ENCODE data around the gene ENTPD3. TPM values are rescaled to one million over a fixed set of nuclear protein-coding genes. Genes with fewer than 3 reads are reported as not detected.

ENTPD3 gene
- total and polyA plus RNA-seq, 2 of the 13 experiments (the other 11 are each of a cell fraction or from before 2014, with no cell fraction given) = 0.07 TPM; not detected in 1

GRCh38 chr3:40452876-40453730, 66.1 kb downstream of the ENTPD3 start (continued):
- TF ChIP-seq IRX3 (CRISPR knock-in tag; IDR thresholded peaks at IDR 0.05; ENCODE audit: borderline replicate concordance, low read depth) (no peak), CBX2 (IDR thresholded peaks at IDR 0.05; ENCODE audit: low read depth, low read length) (no peak), CBX2 (CRISPR knock-in tag; IDR thresholded peaks at IDR 0.05; ENCODE audit: low read depth) (no peak), TGIF2 (CRISPR knock-in tag; IDR thresholded peaks at IDR 0.05) (peak; percentile 84; the same call in 1 of the 2 replicates), TBX2 (CRISPR knock-in tag; IDR thresholded peaks at IDR 0.05; ENCODE audit: borderline replicate concordance) (peak; percentile 39; the same call in 1 of the 2 replicates), NFE2L2 (IDR thresholded peaks at IDR 0.05; ENCODE audit: low read length) (no peak), ZNF737 (CRISPR knock-in tag; IDR thresholded peaks at IDR 0.05; ENCODE audit: borderline replicate concordance) (no peak), XRCC5 (optimal IDR thresholded peaks at IDR 0.05; ENCODE audit: low read length) (peak; percentile 76), EED (CRISPR knock-in tag; IDR thresholded peaks at IDR 0.05) (no peak), ZNF564 (CRISPR knock-in tag; IDR thresholded peaks at IDR 0.05) (0 out of 2 replicates have a peak, but pooled peaks have one; percentile 22), NR2F2 (IDR thresholded peaks at IDR 0.05; ENCODE audit: borderline replicate concordance, low read depth) (no peak), ZC3H4 (CRISPR knock-in tag; IDR thresholded peaks at IDR 0.05; ENCODE audit: borderline replicate concordance) (no peak), PREB (CRISPR knock-in tag; IDR thresholded peaks at IDR 0.05) (no peak), CTCF (CRISPR knock-in tag; IDR thresholded peaks at IDR 0.05) (peak; percentile 52), ZNF276 (CRISPR knock-in tag; IDR thresholded peaks at IDR 0.05; ENCODE audit: low read depth) (no peak), ZNF710 (CRISPR knock-in tag; IDR thresholded peaks at IDR 0.05; ENCODE audit: borderline replicate concordance) (peak; percentile 59; the same call in 1 of the 2 replicates), ZBTB49 (CRISPR knock-in tag; IDR thresholded peaks at IDR 0.05; ENCODE audit: borderline replicate concordance) (no peak), SYNCRIP (IDR thresholded peaks at IDR 0.05; ENCODE audit: insufficient read depth, low read depth, low read length) (no peak), FLYWCH1 (CRISPR knock-in tag; IDR thresholded peaks at IDR 0.05) (no peak), ZNF549 (CRISPR knock-in tag; IDR thresholded peaks at IDR 0.05) (no peak)
